ENCODE measurements around the gene COMMD3. TPM values are rescaled to one million over a fixed set of nuclear protein-coding genes. Genes with fewer than 3 reads are reported as not detected.
A peak's percentile ranks its signal among the peaks of the same experiment; 100 is the strongest.

COMMD3 gene
- polyA plus RNA-seq, 3 donors = 44.9 to 140 (median 138) TPM

GRCh38 chr10:22345301-22346095 lies 29.3 kb downstream of the COMMD3 start, which contains the start of gene SPAG6:
Gene SPAG6, plus strand, starts transcription at chr10:22345496. Its CDS starts 116 bp downstream, at chr10:22345612.
- H3K9ac ChIP-seq (ENCODE audit: insufficient read depth, low read length, poor library complexity, severe bottlenecking) = peak within 1 kb of the TSS; percentile 37
- peaks cover 18 to 21% of the 10 kb centered on the region in 2 donors for H3K4me1 ChIP-seq (ENCODE audit: control insufficient read depth in 1 of 2, insufficient read depth in 2 of 2, low read length in 2 of 2)
- Mint-ChIP-seq H3K36me3 (peaks cover 0 to 21% of the 10 kb centered on the region in 2 donors), H3K4me1 (peaks cover 23% of the 10 kb centered on the region), H3K27ac (peak within 1 kb of the TSS in 6 of 7 donors; percentile 10 to 80 (median 63)), H3K4me3 (peak within 1 kb of the TSS; percentile 69 to 87), H3K9me3 (peaks cover 4 to 28% (median 21%) of the 10 kb centered on the region in 7 donors), H3K27me3 (ENCODE audit: low read depth in 3 of 3) (peaks cover 67 to 76% (median 73%) of the 10 kb centered on the region in 3 donors)
- no peak for TF ChIP-seq CTCF (IDR thresholded peaks at IDR 0.05)
- H3K27ac ChIP-seq (ENCODE audit: low read depth in 1 of 2, low read length in 2 of 2) = no peak within 1 kb of the TSS
- peaks cover 62 to 85% of the 10 kb centered on the region in 2 donors for H3K27me3 ChIP-seq (ENCODE audit: control insufficient read depth in 2 of 2, insufficient read depth in 2 of 2, low read length in 2 of 2)
- peak within 1 kb of the TSS; percentile 80 for H2AFZ ChIP-seq (ENCODE audit: insufficient read depth, low read depth, low read length, poor library complexity, severe bottlenecking)
- peaks cover 4 to 32% of the 10 kb centered on the region in 2 donors for H3K9me3 ChIP-seq (replicated peaks in 1 of 2; ENCODE audit: control insufficient read depth in 1 of 2, insufficient read depth in 1 of 2, low read length in 2 of 2)
- H3K36me3 ChIP-seq (replicated peaks in 1 of 2; ENCODE audit: control insufficient read depth in 1 of 2, insufficient read depth in 2 of 2, low read length in 2 of 2) = no peaks in the 10 kb centered on the region
- 8% methylated on average over 80 of the region's 83 CpGs for WGBS (ENCODE audit: insufficient coverage)
- DNase-seq = peak; percentile 82 to 94 (median 88)
- peak within 1 kb of the TSS; percentile 78 for H3K4me2 ChIP-seq (replicated peaks; ENCODE audit: extremely low read depth, low read length, poor library complexity, severe bottlenecking)
- peak within 1 kb of the TSS; percentile 5 to 69 (median 41) for H3K4me3 ChIP-seq (replicated peaks in 1 of 3; ENCODE audit: low read depth in 2 of 3, low read length in 3 of 3)
- no peaks in the 10 kb centered on the region for H3K79me2 ChIP-seq (ENCODE audit: insufficient read depth, low read length)
- no peaks in the 10 kb centered on the region for H4K20me1 ChIP-seq (ENCODE audit: insufficient read depth, low read length)
- intact Hi-C loops (cut with micrococcal nuclease) = loop anchor here (10.0 kb wide), 3 partner anchors 89 to 831 kb away; partner anchors contain the start of gene DNAJC1 (in 1 of the 2)

DNA sequence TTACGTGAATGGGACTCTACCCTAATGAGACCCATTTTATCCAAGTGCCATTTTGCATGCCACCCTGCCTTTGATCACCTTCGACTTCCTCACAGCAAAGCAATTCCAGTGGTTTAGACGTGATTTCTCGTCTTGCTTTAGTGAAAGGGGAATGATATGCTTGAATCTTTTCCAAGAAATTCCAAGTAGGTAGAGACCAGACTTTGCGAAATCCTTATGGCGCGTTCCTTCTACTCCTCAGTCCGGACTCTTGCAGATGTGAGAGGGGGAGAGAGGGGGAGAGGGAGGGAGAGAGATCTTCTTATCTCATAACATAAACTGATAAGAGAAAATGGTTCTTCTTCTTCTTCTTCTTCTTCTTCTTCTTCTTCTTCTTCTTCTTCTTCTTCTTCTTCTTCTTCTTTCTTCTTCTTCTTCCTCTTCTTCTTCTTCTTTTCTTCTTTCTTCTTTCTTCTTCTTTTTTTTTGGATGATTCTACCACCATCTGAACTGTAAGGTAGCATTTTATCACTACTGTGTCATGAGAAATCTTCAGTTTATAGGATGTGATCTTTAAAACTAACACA lies 30.0 kb downstream of the COMMD3 start:
- Histone ChIP-seq H3K27ac (ENCODE audit: low read depth in 1 of 2, low read length in 2 of 2) (no peak overlapping the region), H3K27me3 (ENCODE audit: control insufficient read depth in 2 of 2, insufficient read depth in 2 of 2, low read length in 2 of 2) (peaks cover 62 to 83% of the 10 kb centered on the region in 2 donors), H3K79me2 (ENCODE audit: insufficient read depth, low read length) (no peaks in the 10 kb centered on the region), H3K9ac (ENCODE audit: insufficient read depth, low read length, poor library complexity, severe bottlenecking) (no peak overlapping the region), H3K4me2 (replicated peaks; ENCODE audit: extremely low read depth, low read length, poor library complexity, severe bottlenecking) (peak overlapping the region; percentile 78), H3K4me1 (ENCODE audit: control insufficient read depth in 1 of 2, insufficient read depth in 2 of 2, low read length in 2 of 2) (peaks cover 16 to 18% of the 10 kb centered on the region in 2 donors), H4K20me1 (ENCODE audit: insufficient read depth, low read length) (no peaks in the 10 kb centered on the region), H3K4me3 (replicated peaks in 1 of 3; ENCODE audit: low read depth in 2 of 3, low read length in 3 of 3) (peak overlapping the region in 1 of 3 experiments; percentile 69), H2AFZ (ENCODE audit: insufficient read depth, low read depth, low read length, poor library complexity, severe bottlenecking) (peak overlapping the region; percentile 80), H3K9me3 (replicated peaks in 1 of 2; ENCODE audit: control insufficient read depth in 1 of 2, insufficient read depth in 1 of 2, low read length in 2 of 2) (peaks cover 4 to 32% of the 10 kb centered on the region in 2 donors), H3K36me3 (replicated peaks in 1 of 2; ENCODE audit: control insufficient read depth in 1 of 2, insufficient read depth in 2 of 2, low read length in 2 of 2) (no peaks in the 10 kb centered on the region)
- Mint-ChIP-seq H3K36me3 (peaks cover 0 to 21% of the 10 kb centered on the region in 2 donors), H3K27ac (peak overlapping the region in 5 of 7 donors; percentile 0 to 77 (median 73)), H3K27me3 (ENCODE audit: low read depth in 3 of 3) (peaks cover 66 to 73% (median 73%) of the 10 kb centered on the region in 3 donors), H3K4me1 (peaks cover 23% of the 10 kb centered on the region), H3K9me3 (peaks cover 4 to 28% (median 21%) of the 10 kb centered on the region in 7 donors), H3K4me3 (peak overlapping the region; percentile 69 to 87)
- 80% methylated on average over 1 of the region's 8 CpGs for WGBS (ENCODE audit: insufficient coverage)
- intact Hi-C loops (cut with micrococcal nuclease) = loop anchor here (10.0 kb wide), 3 partner anchors 89 to 831 kb away; partner anchors contain the start of gene DNAJC1 (in 1 of the 2)
- no peak for TF ChIP-seq CTCF (IDR thresholded peaks at IDR 0.05)
- DNase-seq = no peak
